Activated CD8-positive, alpha-beta memory T cell treated with anti-CD3 and anti-CD28 coated beads, Interleukin-2, amount 50 U/mL, for 1 hour (primary cell): ENCODE data around the gene EIF3M.

ENCODE experiments used
- DNase-seq: peaks from one replicate; pipeline ENCODE4 v3.0.0-alpha.2; 2020; ENCODE audit errors: extremely low read depth

Gene EIF3M

DNA sequence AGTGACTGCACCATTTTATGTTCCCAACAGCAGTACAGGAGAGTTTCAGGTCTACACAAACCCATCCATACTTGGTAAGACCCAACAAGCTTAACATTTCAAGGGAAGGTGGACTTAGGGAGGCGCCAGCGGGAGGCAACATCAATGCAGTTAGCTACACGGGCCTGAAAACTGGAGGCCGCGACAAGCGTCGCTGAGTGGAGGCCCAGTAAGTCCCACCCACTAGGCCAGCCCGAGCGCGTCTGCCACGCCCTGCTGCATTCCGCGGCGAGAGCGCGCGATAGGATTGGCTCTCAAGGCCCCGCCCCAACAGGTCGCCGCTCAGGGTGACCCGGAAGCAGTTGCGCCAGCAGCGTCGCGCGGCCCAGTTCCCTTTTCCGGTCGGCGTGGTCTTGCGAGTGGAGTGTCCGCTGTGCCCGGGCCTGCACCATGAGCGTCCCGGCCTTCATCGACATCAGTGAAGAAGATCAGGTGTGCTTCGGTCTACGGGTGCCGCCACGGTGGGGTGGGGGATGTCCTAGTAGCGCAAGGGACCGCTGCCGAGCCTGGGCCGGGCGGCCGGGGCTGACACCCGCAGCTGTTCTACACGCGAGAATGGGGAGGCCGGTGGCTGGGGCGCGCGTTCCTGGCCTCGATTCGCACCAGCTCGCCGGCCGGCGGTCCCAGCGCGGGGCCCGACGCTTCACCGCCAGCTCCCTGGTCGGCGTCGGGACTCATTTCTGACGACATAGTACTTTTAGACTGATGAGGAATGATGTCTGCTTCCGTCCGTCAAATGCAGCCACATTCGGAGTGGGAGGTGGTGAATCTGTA is at the start of gene EIF3M:
EIF3M (plus strand) TSS at position 373 of the 813 bp plus-strand sequence; CDS start at position 430, 57 bp downstream.
- DNase-seq = peak; percentile 89

DNA sequence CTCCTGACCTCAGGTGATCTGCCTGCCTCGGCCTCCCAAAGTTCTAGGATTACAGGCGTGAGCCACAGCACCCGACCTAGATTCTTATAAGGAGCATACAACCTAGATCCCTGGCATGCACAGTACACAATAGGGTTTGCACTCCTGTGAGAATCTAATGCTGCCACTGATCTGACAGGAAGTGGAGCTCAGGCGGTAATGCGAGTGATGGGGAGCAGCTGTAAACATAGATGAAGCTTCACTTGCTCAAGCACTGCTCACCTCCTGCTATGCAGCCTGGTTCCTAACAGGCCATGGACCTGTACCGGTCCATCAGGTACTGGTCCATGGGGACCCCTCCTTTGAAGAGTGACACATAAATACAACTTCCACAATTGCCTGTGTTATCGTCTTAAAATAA is 44.8 kb upstream of the EIF3M start:
- DNase-seq = no peak

DNA sequence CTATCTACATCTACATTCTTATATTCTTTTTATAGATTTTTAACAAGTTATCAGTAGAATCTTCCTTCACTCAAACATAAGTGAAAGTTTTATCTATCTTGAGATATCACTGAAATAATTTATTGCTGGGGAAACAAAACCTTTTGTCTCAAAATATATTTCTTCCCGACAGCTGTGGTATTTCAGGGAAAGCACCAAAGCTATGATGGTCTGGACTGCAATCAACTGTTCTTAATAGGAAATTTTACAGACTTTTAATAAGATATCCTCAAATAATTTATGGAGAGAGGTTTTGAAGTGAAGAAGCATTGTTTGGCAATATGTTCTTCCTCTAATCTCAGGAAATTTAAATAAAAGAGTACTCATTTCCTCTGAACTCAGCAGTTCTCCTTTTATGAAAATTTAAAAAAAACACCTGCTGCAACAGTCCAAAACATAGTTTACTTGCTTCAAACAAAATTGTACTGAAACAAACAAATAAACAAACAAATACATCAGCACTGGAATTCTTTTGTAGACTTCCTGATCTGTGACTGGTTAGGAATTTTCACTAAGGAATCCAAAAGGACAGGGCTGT is 33.9 kb upstream of the EIF3M start:
- DNase-seq = no peak

DNA sequence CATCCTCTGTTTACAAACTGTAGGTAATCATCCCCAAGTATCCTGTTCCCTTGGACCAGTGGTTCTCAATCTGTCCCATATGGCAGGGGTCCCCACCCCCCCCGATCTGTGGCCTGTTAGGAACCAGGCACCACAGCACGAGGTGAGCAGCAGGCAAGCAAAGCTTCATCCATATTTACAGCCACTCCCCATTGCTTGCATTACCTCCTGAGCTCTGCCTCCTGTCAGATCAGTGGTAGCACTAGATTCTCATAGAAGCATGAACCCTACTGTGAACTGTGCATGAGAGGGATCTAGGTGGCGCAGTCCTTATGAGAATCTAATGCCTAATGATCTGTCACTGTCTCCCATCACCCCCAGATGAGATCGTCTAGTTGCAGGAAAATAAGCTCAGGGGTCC is 33.4 kb upstream of the EIF3M start:
- DNase-seq = no peak

DNA sequence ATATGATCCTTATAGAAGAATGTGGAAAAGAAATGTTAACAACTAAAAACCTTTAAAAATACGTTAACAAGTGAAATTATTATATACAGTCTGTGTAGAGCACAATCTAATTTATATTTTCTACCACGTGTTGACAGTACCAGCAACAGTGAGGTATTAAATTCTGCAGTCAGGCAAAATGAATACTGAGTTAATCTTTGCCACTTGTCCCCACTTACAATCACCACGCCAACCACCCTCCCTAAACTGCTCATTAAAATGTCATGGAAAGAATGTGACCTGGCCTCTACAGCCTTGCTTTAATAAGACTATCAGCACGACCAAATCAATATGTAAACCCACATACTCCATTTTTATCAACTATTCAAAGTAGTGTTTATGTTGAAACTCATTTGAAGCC is 28.5 kb upstream of the EIF3M start:
- DNase-seq = no peak

DNA sequence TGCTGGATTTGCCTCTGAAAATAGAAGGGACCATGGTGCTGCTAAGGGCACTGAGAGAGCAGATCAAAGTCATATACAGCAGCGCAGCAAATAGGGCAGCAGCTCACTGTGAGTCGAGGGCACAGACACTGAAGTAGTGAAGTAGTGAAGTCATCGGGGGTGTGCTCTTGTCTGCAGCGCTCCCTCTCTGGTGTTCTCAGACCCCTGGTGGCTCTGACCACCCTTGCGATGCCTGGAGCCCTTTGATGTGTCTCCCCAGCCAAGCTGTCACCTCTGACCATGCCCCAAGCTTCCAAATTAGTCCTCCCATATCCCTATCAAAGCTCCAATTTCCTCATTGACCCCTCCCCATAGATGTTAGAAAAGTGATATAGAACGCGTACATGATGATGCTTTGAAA is 27.7 kb upstream of the EIF3M start:
- no peak for DNase-seq

DNA sequence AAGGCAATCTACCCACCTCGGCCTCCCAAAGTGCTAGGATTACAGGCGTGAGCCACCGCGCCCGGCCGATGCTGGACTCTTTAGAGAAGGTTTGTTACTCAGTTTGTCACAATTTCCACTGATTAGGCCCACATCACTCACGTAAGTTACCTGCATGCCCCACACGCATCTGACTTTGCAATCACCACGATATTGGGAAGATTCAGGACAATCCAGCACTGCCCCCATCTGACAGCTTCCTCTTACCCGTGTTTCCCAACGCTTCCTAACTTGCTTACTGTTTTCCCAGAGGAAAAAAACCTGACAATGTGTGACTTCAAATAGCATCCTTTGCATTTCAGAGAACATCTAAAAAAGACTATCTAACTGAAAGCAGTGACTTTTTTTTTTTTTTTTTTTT is 21.8 kb upstream of the EIF3M start:
- DNase-seq = no peak

DNA sequence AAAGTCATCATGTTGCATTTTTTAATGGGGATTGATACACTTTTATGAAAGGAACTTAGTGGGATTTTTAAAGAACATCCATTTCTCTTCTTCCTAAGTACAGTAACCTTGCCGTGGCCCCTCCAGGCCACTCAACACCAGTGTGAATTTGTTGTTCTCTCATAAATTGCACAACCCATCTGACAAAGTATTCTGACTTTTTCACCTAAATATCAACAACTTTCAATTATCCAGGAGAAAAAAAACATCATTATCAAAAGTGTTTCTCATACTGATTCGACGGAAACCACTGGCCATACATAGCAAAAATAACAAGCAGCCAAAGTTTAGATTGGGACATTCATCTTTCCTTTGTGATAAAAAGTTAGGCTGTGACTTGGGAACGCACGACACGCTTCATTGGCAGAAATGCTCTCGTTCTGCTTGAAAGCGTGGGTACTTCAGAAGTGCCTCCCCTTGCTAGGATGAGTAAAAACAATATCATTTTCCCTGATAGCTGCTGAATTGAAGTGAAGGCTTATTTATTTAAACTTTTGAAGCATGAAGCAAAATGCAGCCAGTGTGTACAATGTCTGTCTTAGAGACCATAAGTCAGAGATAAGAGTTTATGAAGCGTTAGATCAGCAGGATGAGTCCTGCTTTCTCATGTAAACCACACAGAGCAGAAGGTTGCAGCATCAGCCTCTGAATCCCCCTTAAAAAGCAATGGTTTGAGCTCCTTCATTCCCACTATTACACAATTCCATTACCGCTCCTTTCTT is 20.6 kb upstream of the EIF3M start:
- no peak for DNase-seq

DNA sequence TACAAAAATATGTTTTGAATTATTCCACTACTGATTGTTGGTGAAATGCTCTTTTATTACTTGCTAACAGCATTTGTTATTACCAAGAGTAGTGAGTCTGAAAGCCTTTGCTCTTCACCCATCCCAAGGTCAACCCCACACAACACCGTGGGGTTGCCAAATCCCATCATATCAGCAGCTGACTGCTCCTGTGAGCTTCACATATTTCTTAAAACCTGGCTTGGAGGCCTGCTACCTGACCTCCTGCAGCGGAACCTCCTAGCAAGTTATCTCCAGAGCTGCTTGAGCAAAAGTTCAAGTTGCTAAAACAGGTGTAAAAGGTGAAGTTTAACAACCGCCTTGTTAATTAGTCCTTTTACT is 20.1 kb upstream of the EIF3M start:
- no peak for DNase-seq

DNA sequence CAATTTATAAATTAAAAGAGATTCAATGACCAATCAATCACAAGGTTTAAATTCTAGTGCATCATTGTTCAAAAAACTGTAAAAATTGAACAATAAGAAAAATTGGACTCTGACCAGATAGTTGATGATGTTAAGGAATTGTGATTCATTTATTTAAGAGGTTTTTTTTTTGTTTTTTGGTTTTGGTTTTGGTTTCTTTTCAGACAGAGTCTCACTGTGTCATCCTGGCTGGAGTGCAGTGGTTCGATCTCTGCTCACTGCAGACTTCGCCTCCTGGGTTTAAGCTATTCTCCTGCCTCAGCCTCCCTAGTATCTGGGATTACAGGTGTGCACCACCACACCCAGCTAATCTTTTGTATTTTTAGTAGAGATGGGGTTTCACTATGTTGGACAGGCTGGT is 17.1 kb upstream of the EIF3M start:
- no peak for DNase-seq

DNA sequence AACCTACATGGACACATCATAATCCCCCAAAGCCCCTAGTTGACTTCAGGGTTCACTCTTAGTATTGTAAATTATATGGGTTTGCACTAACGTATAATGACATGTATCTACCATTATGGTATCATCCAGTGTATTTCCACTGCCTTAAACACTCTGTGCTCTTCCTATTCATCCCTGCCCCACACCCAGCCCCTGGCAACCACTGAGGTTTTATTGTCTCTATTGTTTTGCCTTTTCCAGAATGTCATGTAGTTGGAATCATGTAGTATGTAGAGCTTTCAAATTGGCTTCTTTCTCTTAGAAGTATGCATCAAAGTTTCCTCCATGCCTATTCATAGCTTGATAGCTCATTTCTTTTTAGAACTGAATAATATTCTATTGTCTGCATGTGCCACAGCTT is 16.5 kb upstream of the EIF3M start:
- no peak for DNase-seq

DNA sequence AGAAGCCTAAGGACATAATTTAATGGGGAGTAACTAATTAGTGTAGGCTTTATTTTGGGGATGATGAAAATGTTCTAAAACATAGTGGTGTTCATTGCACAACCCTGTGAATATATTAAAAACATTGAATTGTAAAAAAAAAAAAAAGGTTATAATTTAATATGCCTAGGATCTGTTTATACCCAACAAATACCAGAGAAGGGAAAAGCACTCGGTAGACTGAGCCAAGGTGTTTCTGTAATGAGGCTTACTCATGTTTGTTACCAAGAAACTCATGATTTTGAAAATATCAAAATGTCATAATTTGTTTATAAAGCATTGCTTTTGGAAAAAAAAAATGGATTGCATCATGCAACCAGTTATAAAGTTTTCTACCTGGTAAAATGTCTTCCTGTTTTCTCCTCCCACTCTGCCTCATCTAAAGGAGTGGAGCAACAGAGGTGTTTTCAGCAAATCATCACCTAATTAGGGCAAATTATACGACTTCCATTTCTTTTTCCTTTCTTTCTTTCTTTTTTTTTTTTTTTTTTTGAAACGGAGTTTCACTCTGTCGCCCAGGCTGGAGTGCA is 14.2 kb upstream of the EIF3M start:
- no peak for DNase-seq

DNA sequence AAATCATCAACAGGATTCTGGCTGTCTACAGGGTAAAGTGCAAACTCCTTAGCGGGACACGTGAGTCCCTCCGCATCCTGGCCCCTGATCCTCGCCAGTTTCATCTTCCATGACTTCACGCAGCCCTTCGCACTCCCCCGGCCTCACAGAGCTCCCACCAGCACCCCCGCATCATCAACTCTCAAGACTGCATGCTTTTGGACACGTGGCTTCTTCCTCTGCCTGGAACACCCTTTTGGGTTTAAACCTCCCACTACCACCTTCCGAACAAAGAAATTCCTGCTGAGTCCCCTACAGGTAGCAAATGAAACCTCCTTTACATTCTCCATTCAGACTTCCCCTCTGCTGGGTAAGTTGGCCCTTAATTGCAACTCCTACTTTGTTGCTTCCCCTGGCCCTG is 12.6 kb upstream of the EIF3M start:
- no peak for DNase-seq

DNA sequence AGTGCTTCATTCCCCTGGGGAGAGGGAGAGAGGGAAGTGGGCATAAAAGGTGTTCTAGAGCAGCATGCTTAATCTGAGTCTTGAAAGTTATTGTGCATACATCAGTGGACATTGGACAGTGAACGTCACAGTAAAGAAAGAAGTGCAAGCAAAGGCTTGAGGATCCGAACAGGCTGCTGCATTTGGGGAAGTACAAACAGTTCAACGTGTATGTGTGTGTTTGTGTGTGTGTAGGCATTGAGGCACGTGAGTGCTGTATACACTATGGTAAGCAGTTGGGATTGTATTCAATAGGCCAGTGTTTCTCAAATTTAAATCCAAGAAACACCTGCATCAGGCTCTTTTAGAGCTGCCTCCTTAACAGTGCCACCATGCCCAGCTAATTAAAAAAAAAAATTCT is 10.4 kb upstream of the EIF3M start:
- no peak for DNase-seq

DNA sequence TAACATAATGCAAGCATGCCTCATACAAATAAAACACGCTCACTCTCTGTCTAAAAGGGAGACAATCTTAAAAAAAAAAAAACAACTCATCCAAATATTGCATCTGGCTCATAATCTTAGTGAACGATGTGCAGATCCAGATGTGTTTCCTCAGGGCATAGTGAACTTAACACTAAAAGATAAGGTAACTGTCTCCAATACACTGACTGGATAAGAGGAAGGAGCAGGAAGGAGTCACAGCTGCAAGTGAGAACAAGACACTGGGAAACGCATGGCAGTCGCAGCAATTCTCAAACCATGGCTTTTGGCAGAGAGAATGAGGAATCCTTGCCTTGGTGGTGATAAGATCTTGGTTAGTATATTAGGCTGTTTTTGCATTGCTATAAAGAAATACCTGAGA is 9.2 kb upstream of the EIF3M start:
- no peak for DNase-seq

DNA sequence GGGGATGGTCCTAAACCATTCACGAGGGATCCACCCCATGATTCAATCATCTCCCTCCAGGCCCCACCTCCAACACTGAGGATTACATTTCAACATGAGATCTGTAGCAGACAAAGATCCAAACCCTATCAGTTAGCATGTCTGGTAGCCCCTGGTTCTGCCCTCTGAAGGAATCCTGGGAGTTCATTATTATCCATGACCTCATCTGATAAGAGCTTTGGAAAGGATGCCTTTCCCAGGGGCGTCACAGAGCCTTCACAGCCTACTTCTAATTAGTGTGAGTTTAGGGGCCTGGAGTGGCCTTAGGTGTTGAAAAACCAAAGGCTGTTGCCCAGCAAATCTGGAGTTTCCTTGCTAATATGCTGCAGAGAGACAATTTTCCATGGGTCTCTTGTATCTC is 8.6 kb upstream of the EIF3M start:
- DNase-seq = no peak

DNA sequence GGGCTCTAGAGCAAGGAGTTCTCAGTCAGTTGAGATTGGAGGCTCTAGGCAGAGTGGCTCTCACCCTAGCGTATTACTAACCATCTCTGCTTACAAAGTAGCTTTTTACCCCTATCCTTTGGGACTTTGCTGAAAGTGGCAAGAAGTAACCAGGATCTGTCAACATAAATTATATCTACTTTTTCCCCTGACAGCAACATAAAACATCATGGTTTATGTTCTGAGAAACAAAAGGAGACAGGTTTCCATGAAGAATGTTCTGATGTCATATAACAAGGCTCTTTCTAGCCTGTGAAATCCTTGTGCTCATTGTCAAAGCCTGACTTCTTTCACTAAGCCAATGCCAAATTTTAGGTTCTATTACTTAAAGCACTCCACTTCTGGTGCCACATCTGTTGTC is 7.2 kb upstream of the EIF3M start:
- DNase-seq = no peak

DNA sequence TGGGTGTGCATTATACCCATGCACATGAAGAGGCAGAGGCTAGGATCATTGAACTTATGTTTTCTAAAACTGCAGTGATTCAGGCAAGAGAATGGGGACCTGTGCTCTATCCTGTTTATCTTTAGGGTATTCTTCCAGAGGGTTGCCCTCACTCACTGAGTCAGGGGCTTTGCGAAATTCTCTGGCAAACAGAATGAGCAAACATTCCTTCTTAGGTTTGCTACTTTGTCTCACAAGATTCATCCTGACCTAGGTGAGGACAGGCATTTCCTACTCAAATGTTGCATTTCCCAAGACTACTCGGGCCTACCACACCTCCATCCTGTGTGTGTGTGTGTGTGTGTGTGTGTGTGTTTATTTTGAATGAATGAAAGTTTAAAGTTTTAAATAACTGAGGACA is 2.7 kb upstream of the EIF3M start:
- DNase-seq = no peak

DNA sequence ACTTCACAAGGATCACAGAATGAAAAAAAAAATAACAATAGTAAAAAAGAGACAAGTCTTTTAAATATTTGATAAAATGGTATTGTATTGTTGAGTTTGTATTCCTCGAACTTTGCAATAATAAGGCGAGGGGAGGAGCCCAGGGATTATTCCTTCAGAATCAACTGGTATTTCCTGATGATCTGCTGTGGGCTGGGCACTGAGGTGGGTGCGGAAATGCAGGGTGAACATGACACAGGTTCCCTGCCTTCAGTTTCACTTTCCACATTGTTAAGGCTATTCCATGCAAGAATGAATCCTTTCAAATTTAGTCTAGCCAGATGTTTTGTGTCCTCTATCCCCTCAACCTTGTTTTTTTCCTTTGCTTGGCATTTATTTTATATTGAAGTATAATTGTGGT is 2.1 kb upstream of the EIF3M start:
- no peak for DNase-seq

DNA sequence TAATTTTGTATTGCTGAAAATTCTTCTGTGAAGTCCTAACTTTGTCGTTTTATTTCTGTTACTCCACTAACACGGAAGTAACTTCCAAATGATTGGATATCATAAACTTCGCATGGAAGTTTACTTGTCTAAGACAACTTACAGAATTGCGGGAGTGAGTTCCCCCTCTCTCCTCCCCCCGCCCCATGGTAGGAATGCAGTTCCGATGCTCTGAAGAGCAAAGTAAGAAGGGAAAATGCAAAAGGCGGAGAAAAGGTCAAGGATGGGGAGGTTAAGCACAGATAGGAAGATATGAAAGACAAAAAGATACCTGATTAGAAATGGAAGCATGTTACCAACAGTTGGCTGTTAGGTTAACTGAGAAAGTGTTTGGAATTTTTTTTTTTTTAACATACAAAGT is 1.3 kb downstream of the EIF3M start:
- no peak for DNase-seq

DNA sequence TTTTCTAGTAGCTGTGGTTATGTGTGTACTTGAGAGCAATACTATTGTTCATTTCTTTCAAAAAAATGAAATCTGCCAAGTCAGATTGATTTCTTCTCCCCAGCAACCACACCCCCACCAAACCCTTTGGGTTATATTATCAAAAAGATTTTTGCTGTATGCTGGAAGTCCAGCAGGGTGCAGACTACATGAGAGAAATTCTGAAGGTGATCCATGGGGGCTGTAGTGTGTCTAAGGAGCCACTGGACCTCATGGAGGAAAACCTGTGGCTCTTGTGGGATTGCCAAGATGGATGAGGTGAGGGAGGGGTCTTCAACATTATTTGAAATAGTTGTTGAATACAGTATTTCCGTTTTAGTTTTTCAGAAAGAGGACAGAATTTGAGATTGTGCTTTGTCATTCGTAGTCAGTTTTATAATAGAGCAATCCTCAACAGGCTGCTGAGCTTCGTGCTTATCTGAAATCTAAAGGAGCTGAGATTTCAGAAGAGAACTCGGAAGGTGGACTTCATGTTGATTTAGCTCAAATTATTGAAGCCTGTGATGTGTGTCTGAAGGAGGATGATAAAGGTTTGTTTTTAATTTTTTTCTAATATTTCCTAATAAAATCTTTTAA is 3.1 kb downstream of the EIF3M start:
- DNase-seq = no peak

DNA sequence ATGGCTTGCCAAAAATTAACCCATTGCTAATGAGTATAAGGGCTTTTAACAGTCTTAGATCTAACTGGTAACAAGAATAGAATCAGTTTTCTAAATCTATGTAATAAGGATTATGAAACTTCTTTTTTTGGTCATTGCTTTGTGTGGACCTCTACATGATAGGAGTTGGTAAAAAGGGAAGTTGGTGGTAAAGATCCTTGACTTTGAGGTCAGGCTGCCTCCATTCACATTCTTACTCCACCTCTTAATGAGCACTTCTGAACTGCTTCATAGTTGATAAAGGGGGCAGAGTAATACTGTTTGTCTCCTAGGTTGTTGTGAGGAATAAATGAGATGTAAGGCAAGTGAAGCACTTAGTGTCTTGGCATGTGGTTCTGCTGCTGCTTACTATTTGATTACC is 10.6 kb downstream of the EIF3M start:
- DNase-seq = no peak
